Measurements from ENCODE around the gene ARHGEF39. TPM values are rescaled to one million over a fixed set of nuclear protein-coding genes. Genes with fewer than 3 reads are reported as not detected.
A peak's percentile ranks its signal among the peaks of the same experiment; 100 is the strongest.

Gene ARHGEF39
- total RNA-seq, 1 donor = 0.36 TPM

DNA sequence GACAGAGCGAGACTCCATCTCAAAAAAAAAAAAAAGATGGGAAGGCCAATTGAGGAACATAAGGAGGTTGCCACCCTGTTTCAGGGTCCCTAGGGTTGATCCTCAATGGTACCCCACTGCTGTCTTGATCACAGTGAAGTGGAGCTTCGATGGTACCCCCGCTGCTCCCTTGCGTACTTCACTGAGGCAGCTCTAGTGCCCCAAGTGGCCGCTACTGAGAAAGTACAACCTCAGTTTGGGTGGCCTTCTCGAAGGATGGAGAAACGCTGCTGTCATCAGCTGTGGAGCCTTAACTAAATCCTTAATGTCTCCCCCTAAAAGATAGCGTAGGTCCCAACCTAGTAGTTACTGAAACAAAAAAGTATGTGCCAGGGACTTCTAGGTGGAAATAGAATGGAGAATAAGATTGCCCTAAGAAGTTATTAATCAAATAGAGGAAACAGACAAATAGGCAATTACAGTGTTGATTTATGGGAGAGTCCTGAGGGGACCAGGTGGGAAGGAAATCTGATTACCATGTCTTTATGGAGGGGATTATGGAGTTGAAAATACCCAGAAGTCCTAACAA lies 53.7 kb downstream of the ARHGEF39 start:
- Histone ChIP-seq H3K79me2 (ENCODE audit: insufficient read depth, low read length) (peaks cover 11% of the 10 kb centered on the region), H3K27me3 (ENCODE audit: insufficient read depth, low read length) (peaks cover 3% of the 10 kb centered on the region), H2AFZ (ENCODE audit: low read length) (no peak overlapping the region), H3K4me2 (ENCODE audit: insufficient read depth, low read length) (no peak overlapping the region), H4K20me1 (ENCODE audit: insufficient read depth, low read length) (peaks cover 14% of the 10 kb centered on the region), H3K9me3 (ENCODE audit: low read depth, low read length) (no peaks in the 10 kb centered on the region), H3K4me1 (ENCODE audit: insufficient read depth, low read length) (peaks cover 7% of the 10 kb centered on the region), H3K4me3 (ENCODE audit: insufficient read depth, low read length) (no peak overlapping the region), H3K27ac (ENCODE audit: low read depth, low read length) (no peak overlapping the region), H3K36me3 (ENCODE audit: insufficient read depth, low read length) (peaks cover 32% of the 10 kb centered on the region)
- DNase-seq (ENCODE audit: insufficient read length, low spot score, missing footprints) = peak; percentile 94
- TF ChIP-seq, protein P1, sequence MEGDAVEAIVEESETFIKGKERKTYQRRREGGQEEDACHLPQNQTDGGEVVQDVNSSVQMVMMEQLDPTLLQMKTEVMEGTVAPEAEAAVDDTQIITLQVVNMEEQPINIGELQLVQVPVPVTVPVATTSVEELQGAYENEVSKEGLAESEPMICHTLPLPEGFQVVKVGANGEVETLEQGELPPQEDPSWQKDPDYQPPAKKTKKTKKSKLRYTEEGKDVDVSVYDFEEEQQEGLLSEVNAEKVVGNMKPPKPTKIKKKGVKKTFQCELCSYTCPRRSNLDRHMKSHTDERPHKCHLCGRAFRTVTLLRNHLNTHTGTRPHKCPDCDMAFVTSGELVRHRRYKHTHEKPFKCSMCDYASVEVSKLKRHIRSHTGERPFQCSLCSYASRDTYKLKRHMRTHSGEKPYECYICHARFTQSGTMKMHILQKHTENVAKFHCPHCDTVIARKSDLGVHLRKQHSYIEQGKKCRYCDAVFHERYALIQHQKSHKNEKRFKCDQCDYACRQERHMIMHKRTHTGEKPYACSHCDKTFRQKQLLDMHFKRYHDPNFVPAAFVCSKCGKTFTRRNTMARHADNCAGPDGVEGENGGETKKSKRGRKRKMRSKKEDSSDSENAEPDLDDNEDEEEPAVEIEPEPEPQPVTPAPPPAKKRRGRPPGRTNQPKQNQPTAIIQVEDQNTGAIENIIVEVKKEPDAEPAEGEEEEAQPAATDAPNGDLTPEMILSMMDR (IDR thresholded peaks at IDR 0.05; ENCODE audit: extremely low read depth, low read depth, low read length) = peak; percentile 70

DNA sequence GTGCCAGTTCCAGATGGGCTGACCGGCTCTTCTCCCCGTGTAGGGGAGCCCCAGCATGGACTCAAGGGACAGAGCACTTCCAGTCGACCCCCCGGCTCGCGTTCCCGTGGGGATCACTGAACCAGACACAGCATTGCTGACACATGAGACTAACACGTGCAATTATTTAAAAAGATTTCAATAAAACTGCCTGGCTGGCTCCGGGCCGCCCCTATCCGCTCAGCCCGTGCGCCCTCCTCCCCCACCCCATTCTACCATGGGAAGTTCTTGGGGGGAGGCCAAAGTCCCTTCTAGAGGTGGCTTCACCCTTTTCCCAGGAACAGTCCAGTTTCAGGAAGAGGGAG lies 55.2 kb downstream of the ARHGEF39 start:
- Histone ChIP-seq H3K79me2 (ENCODE audit: insufficient read depth, low read length) (peaks cover 22% of the 10 kb centered on the region), H3K36me3 (ENCODE audit: insufficient read depth, low read length) (peaks cover 32% of the 10 kb centered on the region), H3K4me3 (ENCODE audit: insufficient read depth, low read length) (no peak overlapping the region), H3K4me1 (ENCODE audit: insufficient read depth, low read length) (peaks cover 14% of the 10 kb centered on the region), H3K9me3 (ENCODE audit: low read depth, low read length) (no peaks in the 10 kb centered on the region), H4K20me1 (ENCODE audit: insufficient read depth, low read length) (peaks cover 18% of the 10 kb centered on the region), H3K4me2 (ENCODE audit: insufficient read depth, low read length) (no peak overlapping the region), H3K27me3 (ENCODE audit: insufficient read depth, low read length) (peaks cover 3% of the 10 kb centered on the region), H2AFZ (ENCODE audit: low read length) (no peak overlapping the region), H3K27ac (ENCODE audit: low read depth, low read length) (no peak overlapping the region)
- no peak for DNase-seq (ENCODE audit: insufficient read length, low spot score, missing footprints)
- TF ChIP-seq, protein P1 (IDR thresholded peaks at IDR 0.05; ENCODE audit: extremely low read depth, low read depth, low read length) = no peak

Small RNA genes lying within 50 kb of the gene (small RNA-seq; reads per million reads assigned to genes)
- gene RMRP = not detected
- gene RN7SL22P = not detected

Other genes starting within 250 kb of the ARHGEF39 start
- gene RUSC2, start 175.1 kb downstream of the ARHGEF39 start, total RNA-seq = 25.0 and 28.6 TPM in 2 replicates
- 18.5 and 18.6 TPM in 2 replicates for gene TESK1, start 59.9 kb downstream of the ARHGEF39 start, total RNA-seq
- 2.7 and 2.9 TPM in 2 replicates for gene CD72, start 46.8 kb downstream of the ARHGEF39 start, total RNA-seq
- gene SIT1, start 14.3 kb downstream of the ARHGEF39 start, total RNA-seq = 0.36 TPM in 1 of 2 replicates, not detected in the other
- gene RMRP, start 7.2 kb downstream of the ARHGEF39 start, total RNA-seq = 88,726 and 110,601 TPM in 2 replicates
- gene CCDC107, start 6.9 kb downstream of the ARHGEF39 start, total RNA-seq = 10.6 and 15.6 TPM in 2 replicates
- not detected in 2 replicates for gene CA9, start 8.7 kb upstream of the ARHGEF39 start, total RNA-seq
- gene TPM2, start 24.7 kb upstream of the ARHGEF39 start, total RNA-seq = 911 and 946 TPM in 2 replicates
- gene TLN1, start 67.0 kb upstream of the ARHGEF39 start, total RNA-seq = 306 and 376 TPM in 2 replicates
- 56.6 and 64.8 TPM in 2 replicates for gene CREB3, start 67.5 kb upstream of the ARHGEF39 start, total RNA-seq
- 29.5 and 31.1 TPM in 2 replicates for gene GBA2, start 84.0 kb upstream of the ARHGEF39 start, total RNA-seq
- 16.5 and 18.5 TPM in 2 replicates for gene RGP1, start 84.1 kb upstream of the ARHGEF39 start, total RNA-seq
- gene MSMP, start 89.1 kb upstream of the ARHGEF39 start, total RNA-seq = not detected in 2 replicates
- gene NPR2, start 126.4 kb upstream of the ARHGEF39 start, total RNA-seq = 16.6 and 20.3 TPM in 2 replicates
- gene SPAG8, start 147.1 kb upstream of the ARHGEF39 start, total RNA-seq = 0.88 and 2.2 TPM in 2 replicates
- 17.0 and 17.4 TPM in 2 replicates for gene HINT2, start 149.8 kb upstream of the ARHGEF39 start, total RNA-seq
- not detected in 2 replicates for gene FAM221B, start 163.5 kb upstream of the ARHGEF39 start, total RNA-seq
- gene TMEM8B, start 164.0 kb upstream of the ARHGEF39 start, total RNA-seq = 2.1 and 2.5 TPM in 2 replicates
- gene OR13J1, start 205.2 kb upstream of the ARHGEF39 start, total RNA-seq = not detected in 2 replicates
- gene HRCT1, start 241.0 kb upstream of the ARHGEF39 start, total RNA-seq = 1.8 and 5.1 TPM in 2 replicates
- 0.29 and 0.72 TPM in 2 replicates for gene SPAAR, start 244.3 kb upstream of the ARHGEF39 start, total RNA-seq